HG03139 (cell line): ENCODE results near the gene PTPRN2.
"Not testable (repeated sequence)": the region's sequence is repeated elsewhere in the genome, so short reads cannot be mapped to it uniquely, and the experiment has no call there.

ENCODE experiments used
- ATAC-seq: cut with Tn5 transposase; IDR thresholded peaks from one replicate; pipeline ENCODE4 v1.9.1; 2021; ENCODE audit not compliant: unreplicated experiment

The PTPRN2 gene

DNA sequence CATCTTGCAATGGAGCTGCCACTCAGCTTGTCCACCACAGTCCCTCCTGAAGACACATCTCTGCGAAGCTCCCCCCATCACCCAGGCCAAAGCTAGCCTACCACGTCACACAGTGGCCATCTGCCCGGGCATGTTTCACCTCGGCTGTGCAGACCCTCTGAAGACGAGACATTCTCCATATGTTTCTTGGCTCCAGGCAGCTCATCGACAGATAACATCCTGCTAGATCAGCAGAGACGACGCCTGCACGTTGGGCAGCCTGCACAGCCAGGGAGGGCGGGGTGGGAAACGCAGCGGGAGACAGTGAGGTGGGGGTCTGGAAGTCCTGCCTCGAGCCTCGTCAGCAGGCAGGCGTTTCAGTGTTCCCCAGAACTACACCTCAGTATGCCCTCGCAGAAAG is 53.0 kb downstream of the PTPRN2 start:
- ATAC-seq: no peak

DNA sequence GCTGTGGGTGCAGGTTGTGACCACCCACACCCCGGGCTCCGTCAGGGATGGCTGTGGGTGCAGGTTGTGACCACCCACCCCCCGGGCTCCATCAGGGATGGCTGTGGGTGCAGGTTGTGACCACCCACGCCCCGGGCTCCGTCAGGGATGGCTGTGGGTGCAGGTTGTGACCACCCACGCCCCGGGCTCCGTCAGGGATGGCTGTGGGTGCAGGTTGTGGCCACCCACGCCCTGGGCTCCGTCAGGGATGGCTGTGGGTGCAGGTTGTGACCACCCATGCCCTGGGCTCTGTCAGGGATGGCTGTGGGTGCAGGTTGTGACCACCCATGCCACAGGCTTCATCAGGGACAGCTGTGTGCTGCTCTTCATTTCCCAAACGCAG is 53.5 kb downstream of the PTPRN2 start:
- not testable (repeated sequence) for ATAC-seq

DNA sequence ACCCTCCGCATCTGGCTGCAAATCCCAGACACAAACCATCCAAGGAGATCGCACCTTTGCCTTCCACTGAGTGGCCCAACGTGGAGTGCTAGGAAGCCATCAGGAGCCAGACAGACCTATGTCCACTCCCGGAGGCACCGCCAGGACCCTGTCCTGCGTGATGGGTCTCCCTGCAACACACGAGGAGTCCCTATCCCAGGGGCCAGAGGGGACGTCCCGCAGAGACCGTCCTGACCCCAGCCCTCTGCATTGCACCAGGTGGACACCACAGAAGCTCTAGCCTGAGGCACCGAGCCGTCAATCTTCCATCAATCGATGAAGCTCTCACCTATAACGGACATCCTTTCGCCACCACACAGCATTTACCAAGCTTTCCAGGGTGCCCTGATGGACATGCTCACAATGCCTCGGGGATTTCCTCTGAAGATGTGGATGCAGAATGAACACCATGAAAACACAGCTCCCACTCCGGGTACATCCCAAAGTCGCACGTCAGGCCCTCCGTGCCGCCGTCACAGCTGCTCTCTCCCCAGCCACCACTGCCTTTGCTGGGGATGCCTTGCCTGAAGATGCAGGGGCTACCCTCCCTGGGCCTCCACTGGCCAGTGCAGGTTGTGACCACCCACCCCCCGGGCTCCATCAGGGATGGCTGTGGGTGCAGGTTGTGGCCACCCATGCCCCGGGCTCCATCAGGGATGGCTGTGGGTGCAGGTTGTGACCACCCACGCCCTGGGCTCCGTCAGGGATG is 54.1 kb downstream of the PTPRN2 start:
- no peak for ATAC-seq

DNA sequence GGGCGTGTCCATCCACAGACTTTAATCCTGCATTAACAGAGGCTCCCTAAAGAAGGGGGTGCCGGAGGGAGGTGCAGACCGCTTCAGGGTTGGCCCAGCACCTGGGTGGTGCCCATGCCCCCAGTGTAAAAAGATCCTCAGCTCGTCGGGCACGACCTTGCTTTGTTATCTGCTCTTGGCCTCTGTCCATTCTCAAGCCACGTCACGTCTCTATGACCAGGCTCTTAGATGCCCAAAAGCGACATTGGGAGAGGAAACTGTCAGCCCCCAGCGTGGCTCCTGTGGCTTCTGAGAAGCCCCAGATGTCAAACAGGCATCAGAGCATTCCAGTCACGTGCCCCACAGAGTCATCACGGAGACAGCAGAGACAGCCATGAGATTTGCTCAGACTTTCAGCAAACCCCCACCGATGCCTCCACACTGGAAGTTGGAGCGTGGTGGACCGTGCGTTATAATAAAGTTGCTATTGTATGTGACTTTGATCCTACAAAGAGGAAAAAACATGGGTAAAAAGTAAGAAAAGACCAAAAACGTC is 55.5 kb downstream of the PTPRN2 start:
- no peak for ATAC-seq

DNA sequence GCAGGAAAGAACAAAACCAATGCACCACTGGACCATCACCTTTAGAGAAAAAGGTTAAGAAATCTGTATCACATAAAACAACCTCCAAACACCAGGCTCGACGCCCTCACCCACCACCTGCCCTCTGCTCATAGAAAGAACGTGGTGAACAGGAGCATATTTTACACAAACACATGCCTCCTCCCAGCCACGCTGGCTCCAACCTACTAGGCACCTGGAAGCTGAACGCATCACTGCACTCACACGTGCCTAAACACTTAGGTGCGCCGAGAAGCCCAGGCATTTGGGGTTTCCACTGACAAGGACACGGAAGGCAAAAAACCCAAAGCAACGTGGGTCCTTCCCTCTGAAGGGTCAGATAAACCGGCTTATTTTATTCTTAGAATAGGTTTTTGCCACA is 56.0 kb downstream of the PTPRN2 start:
- ATAC-seq: no peak

DNA sequence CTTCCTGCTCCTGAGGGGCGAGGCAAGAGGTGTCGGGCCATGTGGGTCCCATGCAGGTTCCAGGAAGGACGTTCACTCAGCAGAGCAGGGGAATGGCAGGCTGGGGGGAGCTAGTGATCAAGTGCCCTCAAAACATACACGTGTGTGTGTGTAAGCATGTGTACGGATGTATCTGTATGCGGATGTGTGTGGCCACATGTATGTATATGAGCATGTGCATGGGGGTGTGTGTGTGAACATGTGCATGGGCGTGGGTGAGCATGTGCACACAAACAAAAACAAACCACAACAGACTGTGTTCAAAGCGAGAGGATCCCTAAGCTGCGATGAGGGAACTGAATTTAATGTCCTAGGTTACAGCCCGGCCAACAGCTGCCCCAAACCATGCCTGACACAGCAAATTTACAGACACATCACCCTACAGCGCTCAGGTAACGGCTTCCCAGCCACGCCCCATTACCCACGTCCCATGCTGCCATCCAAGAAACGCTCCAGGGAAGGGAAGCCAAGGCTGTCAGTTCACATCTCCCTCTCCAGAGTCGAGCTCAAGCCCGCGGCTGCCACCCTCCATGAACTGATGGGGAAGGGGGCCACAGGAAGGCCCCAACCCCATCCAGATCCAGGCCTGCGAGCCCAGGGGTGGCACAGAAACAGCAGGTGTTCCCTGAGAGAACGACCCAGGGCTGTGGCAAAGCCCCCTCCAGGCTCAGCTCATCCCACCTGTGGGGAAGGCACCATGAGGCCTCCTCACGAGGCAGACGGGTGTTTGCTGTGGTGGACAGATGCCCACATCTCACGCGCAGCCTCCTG is 56.6 kb downstream of the PTPRN2 start:
- ATAC-seq: no peak

DNA sequence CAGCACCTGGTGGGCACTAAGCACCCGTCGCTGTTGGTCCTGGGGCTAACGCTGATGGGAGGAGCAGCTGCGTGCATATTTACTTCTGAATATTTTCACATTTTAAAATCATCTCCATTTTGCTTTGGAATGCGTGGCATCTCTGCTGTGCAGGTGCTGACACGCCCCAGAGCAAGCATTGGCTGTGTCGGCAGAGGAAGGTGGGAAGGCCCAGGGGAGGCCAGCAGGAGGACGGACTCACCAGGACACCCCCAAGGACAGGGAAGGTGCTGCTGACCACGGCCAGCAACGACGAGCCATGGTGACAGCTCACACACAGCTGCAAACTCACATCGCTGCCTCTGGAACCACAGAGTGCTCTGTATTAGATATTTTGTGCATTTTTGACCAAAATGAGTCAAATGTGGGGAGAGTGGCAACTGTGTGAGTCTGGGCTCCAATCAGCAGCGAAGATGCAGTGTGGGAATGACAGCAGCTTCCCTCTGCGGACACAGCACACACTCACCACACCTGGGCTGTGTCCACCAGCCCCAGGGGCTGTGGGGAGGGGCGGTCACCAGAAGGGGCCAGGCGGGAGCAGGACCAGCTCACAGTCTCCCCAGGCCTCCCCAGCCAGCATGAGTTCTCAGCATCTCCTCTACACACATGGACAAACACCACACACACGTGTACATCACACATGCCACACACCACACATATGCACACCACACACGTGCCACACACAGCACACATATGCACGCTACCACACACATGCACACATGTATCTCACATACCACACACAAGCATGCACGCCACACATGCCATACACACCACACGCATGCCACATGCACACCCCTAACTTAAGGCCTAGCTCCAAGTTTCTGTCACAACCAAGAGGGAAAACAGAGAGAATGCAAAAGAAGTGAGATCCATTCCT is 58.2 kb downstream of the PTPRN2 start:
- no peak for ATAC-seq

DNA sequence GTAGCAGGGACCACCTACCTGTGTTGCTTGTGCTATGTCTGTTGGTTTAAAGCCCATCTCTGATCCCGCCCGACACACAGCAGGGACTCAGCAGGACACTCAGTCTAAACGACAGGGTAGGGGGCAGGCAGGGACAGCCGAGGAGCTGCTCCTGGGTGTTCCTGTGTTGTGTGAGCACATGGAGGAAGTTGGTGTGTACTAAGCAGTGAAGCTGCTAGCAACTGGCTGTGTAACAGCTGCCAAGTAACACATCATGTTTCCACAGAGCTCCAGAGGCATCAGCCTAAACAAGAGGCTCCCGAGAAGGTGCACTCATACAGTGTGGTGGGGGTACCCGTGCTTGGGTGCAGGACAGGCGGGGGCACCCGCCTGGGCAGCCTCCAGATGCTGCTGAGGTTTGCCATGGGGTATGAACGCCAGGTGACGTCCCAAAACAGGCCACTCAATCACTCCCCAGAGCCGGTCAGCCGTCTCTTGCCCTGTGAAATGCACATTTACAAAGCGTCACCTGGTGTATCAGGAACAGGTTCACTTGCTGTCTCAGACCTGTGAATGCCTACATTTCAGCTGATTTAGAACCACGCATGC is 59.6 kb downstream of the PTPRN2 start:
- no peak for ATAC-seq

DNA sequence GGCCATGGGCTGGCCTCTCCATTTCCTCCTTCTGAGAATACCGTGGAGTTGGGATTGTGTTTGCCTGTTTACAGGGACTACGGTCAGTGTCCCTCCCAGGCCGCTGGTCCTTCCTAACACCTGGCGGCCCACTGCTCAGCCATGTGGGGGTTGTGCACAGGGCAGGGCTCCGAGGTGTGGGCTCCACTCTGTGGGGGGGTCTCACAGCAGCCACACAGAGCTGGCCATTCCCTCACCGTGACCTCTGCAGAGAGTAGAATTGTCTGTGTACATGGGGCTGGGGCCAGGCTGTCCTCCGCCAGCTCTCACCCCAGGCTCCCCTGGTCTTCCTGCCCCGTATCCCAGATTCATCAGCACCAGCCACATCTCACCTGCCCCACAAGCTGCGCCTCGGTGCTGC is 60.1 kb downstream of the PTPRN2 start:
- ATAC-seq: no peak

DNA sequence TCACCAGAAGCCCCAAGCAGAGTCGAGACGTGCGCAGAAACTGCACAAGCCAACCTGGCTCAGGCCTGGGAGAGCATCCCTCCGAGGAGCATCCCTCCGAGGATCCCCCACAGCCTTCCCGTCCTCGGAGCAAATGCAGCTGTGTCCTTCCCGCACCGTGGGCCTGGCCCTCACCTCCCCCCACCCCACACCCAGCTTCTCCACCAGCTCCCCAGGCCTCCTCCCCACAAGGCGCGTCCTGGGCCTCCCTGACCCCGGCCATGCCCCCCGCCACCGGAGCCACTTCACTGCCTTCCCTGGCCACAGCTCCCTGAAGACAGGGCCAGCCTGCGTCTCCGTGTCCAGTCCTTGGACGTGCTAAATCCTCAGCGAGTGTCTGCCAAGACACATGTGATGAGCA is 60.6 kb downstream of the PTPRN2 start:
- no peak for ATAC-seq

DNA sequence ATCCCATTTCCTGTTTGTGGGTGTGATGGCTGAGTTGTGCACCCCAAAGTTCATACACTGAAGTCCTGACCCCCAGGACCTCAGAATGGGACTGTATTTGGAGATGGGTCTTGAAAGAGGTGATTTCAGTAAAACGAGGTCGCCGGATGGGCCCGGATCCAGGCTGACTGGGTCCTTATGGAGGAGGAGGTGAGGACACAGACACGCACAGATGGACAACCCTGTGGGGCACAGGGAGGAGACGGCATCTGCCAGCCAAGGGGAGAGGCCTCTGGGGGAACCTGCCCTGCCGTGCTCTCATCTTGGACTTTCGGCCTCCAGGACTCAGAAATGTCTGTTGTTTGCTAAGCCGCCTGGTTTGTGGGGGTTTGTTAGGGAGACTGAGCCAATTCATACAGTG is 61.1 kb downstream of the PTPRN2 start:
- ATAC-seq: no peak

DNA sequence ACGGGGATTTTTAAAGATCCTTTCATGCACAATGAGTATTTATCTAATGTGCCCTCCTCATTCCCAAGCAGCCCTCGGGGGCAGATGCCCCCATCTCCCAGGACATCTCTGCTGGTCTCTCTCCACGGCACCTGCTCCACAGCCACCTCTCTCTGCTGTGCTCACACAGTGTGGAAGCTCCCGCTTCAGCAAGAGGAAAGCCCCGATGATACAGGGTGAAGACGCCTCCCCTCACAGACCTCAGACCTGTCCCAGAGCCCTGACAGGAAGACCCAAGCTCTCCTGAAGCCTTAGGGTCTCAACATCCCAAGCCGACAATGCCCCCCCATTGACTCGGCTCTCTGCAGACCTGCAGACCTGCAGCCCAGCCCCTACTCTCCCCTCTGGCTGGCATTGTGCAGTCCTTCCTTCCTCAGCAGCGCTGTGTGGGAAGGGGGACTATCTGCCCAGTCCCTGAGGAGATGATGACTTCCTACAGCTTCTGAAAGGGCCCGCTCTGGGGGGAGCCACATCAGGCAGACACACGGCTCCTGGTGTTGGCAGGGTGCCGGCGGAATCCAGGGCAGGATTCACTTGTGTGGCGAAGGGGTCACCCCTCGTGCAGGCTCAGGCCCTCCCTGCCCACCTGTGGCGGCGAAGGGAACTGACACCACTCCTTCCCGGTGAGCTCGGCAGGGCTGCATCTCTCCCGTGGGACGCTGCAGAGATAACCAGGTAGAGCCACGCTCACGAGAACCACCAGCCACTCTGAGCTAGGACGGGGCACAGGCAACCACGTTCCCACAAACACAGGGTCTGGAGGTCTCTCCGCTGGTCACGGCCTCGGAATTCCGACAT is 61.8 kb downstream of the PTPRN2 start:
- no peak for ATAC-seq

DNA sequence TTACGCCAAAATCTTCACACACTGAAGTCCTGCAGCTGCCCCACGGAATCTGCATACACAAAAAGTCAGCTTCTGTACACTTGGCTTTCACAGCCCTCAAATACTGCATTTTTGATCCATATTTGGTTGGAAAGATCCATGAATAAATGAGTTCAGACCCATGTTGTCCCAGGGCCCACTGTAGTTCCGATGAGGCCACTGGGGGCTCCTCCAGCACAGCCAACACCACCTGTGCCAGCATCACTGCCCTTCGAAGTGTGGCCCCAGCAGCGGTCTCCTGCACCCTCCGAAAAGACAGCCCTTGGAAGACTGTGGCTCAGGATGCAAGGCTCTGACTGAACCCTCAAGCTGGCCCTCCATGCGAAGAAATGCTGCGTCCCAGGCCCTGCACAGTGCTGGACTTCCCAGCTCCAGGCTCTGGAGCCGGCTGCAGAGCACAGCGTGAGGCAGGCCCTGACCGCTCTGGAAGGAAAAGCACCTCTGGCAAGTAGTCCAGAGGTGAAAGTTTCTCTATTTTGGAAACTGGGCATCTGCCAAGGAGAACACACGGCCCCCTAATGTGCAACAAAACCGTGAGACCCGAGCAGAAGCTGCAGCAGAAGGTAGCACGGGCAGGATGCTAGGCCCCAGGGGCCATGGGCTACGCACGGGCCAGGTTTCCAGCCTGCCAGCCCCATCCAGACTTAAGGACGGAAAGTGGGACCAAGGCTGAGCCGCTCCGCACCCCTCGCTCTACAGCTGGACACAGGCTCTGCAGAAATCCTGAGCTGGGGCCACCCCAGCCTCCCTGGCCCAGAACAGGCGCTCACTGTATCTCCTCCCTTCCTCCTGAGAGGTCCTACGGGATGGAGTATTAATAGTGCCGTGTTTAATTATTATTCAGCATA is 62.6 kb downstream of the PTPRN2 start:
- no peak for ATAC-seq

DNA sequence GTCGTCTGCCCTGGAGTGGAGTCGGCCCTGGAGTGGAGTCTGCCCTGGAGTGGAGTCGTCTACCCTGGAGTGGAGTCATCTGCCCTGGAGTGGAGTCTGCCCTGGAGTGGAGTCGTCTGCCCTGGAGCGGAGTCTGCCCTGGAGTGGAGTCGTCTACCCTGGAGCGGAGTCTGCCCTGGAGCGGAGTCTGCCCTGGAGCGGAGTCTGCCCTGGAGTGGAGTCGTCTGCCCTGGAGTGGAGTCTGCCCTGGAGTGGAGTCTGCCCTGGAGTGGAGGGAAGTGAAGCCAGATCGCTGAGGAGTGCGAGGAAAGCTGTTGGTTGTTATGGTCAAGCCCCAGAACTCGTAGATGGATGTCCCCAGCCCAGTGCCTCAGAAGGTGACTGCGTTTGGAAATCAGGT is 63.3 kb downstream of the PTPRN2 start:
- ATAC-seq: not testable (repeated sequence)

DNA sequence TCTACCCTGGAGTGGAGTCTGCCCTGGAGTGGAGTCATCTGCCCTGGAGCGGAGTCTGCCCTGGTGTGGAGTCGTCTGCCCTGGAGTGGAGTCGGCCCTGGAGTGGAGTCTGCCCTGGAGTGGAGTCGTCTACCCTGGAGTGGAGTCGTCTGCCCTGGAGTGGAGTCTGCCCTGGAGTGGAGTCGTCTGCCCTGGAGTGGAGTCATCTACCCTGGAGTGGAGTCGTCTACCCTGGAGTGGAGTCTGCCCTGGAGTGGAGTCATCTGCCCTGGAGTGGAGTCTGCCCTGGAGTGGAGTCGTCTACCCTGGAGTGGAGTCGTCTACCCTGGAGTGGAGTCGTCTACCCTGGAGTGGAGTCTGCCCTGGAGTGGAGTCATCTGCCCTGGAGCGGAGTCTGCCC is 63.7 kb downstream of the PTPRN2 start:
- ATAC-seq: not testable (repeated sequence)

DNA sequence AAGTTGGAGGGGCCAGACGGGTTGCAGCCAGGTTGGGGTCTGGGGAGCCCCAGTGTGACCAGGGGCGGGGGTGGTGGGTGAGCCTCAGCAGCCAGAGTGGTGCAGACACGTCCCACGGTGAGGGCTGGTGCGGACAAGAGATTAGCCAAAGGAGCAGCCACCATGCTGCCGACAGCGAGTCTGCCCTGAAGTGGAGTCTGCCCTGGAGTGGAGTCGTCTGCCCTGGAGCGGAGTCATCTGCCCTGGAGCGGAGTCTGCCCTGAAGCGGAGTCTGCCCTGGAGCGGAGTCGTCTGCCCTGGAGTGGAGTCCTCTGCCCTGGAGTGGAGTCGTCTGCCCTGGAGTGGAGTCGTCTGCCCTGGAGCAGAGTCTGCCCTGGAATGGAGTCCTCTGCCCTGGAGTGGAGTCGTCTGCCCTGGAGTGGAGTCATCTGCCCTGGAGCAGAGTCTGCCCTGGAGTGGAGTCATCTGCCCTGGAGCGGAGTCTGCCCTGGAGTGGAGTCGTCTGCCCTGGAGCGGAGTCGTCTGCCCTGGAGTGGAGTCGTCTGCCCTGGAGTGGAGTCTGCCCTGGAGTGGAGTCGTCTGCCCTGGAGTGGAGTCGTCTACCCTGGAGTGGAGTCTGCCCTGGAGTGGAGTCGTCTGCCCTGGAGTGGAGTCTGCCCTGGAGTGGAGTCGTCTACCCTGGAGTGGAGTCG is 64.3 kb downstream of the PTPRN2 start:
- not testable (repeated sequence) for ATAC-seq

DNA sequence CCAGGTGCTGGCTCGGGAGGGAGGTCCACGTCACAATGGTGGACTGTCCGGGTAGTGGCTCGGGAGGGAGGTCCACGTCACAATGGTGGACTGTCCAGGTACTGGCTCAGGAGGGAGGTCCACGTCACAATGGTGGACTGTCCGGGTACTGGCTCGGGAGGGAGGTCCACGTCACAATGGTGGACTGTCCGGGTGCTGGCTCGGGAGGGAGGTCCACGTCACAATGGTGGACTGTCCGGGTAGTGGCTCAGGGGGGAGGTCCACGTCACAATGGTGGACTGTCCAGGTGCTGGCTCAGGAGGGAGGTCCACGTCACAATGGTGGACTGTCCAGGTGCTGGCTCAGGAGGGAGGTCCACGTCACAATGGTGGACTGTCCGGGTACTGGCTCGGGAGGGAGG is 65.8 kb downstream of the PTPRN2 start:
- ATAC-seq: not testable (repeated sequence)

DNA sequence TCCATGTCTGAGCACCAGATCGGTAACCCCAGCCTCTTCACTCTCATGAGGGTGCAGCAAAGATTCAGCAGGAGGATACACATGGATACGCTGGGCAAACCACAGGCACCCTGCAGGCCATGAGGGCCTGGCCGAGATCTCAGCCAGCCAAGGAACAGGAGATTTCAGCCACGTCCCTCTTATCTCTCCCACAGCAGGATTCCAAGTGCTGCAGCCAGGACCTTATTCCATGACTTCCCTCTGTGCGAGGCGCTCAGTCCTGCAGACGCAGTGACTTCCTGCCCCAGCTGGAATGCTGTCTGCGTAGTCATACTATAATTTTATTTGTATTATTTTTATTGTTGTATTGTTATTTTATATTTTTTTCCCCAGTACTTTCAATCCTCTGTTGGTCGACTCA is 66.8 kb downstream of the PTPRN2 start:
- no peak for ATAC-seq
